HG02870 (cell line): ENCODE data around the gene MSANTD2.
A peak's percentile ranks its signal among the peaks of the same experiment; 100 is the strongest.

Source experiments
- ATAC-seq: cut with Tn5 transposase; IDR thresholded peaks from one replicate; pipeline ENCODE4 v1.9.1; 2021; ENCODE audit warnings: mild to moderate bottlenecking, moderate library complexity; ENCODE audit not compliant: unreplicated experiment

MSANTD2 gene

DNA sequence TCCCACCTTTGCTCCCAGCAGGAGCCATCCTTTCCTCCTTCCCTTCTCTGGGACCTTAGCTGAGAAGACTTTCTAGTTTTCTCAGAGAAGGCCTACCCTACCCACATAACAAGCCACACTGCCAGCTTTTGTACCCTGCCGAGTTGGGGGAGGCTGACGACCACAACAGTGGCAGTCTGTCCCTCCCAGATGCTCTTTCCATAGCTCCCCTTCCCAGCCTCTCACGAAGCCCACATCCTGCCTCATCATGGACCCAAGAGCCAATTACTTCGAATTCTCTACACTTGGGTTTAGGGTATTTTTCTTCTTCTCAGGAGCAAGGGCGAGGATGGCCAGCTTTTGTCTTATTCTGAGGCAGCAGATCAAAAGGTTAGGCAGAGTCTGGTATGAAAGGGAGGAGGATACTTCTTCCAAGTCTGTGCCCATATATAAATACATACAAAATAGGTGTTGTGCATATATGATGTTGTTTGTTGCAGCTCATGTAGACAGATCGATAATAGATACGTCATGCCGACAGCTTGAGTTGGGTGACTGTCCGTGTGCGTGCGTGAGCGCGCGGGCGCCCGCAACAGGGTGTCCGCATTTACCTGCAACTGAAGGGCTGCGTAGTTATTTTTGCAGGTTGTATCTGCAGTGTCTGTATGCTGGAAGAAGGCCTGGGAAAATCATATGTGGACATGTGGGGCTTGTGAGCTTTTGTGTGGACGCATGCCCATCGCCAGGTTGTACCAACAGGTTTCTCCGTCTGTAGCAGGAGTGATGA, 61.3 kb downstream of the MSANTD2 start:
- ATAC-seq, result no peak

DNA sequence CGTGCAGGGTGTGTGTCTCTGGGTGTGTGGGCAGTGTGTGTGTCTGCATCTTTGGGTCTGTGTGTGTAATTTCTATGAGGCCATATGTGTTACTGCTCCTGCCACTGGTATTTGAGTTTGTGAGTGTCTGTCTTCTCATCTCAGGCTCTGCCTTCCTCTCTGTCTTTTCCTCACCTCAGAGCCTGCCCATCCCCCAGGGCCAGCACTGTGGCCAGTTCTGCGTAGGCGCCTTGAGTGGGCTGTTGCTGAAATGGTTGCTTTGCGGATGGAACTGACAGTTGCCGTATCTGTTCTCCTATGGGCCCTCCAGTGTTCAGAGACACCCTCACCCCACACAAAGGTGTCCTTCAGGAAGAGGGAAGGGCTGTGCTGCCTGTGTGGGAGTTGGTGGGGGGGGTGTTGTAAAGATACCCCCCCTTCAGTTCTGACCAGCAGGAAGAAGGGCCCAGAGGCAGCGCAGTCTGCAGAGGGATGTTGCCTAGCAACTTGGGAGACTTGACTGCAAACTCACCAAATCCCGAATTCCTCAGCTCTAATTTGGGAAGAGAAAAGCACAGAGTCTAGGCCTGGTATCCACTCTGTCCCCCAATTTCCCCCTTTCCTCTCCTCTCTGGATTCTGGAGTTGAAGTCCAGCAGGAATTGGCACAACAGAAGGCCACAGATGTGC, 62.4 kb downstream of the MSANTD2 start:
- no peak for ATAC-seq

DNA sequence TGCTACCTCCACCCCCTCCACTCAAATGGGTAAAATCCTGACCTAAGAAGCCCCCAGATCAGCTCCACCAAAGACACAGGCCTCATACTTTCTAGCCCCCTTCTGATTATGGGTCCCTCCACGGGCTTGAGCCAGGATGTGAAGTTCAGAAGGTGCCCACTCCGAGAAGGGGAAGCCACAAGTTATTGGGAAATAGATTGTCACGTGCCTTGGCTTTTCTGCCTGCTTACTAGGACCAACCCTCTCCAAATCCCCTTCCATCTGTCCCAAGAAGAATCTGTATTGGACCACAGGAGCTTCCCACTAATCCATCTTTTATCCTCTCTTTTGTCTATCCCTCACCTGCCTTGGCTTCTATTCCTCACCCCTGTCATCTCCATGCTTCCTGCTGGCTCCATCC, 63.5 kb downstream of the MSANTD2 start:
- no peak for ATAC-seq

DNA sequence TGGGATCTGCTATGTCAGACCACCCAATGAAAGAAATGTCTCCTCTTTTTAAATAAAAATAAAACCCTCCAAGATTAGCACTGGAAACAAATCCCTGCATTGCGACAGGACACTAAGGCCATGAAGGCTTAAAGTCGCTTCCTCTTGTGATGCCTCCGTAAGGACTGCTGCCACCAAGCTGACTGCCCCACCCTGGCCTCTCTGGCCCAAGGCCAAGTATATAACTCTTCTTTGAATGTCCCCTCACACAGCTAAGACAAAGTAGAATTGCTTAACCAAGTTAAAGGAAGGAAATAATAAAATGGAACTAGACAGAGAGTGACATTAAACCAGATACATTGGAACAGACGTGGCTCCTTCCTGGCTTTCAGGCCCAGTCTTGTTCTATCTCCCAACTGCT, 68.0 kb downstream of the MSANTD2 start:
- no peak for ATAC-seq

DNA sequence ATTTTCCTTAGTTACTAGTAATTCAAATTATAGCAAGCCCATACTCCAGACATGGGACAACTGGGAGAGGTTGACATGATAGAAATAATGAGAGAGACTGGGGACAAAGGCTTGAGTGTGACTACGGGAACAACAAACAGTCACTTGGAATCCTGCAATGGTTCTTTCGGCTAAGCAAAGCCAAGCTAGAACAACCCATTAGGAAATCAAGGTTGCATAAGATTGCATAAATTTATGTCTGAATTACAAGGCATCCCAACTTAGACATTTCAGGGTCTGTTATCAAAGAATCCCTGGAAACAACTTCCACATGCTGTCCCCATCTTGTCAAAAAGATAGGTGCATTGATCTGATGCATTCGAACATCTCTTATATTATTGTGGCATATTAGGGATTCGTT, 70.6 kb downstream of the MSANTD2 start:
- ATAC-seq, result no peak

DNA sequence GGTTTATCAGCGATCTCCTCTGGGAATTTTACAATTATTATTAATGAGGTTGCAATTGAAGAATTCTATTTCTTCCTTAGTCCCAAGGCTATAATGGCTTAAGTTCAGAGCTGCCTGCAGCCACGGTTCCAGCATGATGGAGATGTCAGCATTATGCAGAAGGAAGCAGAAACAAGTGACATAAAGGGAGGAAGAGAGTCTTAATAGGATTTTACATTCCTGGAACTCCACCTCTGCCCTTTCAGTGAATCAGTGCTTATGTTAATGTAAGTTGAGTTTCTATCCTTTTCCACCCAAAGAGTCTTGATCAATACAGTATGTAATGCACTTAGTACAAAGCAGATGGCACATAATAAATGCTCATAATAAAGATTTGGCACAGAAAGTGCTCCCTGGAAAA, 72.1 kb downstream of the MSANTD2 start:
- ATAC-seq, result no peak

DNA sequence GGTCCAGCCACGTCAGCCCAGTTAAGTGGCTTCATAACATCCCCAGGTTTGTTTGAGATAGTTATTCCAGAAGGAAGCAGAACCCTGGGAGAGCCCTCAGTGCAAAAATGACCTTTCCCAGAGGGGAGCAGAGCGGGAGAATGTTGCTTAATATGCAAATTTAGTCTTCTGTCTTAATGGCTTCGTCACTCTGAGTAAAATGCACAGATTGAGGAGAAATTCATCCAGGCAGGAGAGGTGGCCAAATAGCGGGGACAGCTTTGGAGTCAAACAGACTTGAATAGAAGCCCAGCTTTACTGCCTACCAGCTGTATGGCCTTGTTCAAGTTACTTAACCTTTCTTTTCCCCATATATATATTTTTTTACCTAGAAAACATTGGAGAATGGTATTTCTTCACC, 72.7 kb downstream of the MSANTD2 start:
- ATAC-seq, result no peak

DNA sequence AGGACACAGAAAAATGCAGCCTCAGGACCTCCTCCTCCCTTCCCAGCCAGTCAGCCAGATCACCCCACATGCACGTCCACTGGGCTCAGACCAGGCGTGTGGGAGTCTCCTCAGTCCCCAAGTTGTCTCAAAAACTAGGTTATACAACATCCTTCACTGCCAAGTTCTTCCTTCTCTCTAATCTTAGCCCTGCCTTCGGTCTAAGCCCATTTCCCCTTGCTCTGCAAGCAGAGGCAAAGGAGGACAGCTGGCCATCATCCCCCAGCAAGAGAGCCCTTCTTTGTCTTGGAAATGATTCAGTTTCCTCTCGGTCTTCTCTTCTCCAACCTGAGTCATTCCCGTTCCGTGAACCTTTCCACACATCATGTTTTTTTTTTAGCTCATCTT, 74.5 kb downstream of the MSANTD2 start:
- no peak for ATAC-seq

DNA sequence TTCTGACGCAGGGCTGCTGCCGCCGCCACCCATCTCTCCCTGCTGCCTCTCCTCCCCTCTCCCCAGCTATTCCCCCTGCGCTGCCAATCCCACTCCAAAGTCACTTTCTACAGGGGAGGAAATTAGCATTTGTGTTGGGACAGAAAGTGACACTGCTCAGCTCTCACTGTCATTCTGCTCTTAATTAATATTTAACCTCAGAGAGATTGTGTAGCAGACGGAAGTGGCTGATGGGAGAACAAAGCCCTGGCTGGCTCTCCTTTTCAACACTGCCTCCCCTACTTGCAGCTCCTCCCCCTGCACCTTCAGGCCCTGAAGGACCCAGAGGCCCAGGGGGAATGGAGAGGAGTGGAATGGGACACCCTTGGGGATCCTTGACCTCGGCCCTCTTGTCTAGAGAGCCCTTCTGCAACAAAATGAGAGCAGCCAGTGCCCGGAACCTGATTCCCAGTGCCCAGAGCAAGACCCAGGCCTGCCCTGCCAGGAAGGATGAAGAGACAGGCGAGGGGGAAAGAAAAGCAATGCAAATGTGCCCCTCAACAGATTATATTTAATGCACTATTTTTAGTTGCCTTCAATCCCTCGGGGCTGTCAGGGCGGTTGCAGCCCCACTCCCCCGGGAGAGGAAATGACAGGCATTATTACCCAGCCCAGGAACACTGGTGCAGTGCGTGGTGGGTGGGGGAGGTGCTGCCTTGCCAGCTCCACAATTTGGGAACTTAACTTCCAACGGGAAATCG, 75.1 kb downstream of the MSANTD2 start:
- peak; percentile 78 for ATAC-seq

DNA sequence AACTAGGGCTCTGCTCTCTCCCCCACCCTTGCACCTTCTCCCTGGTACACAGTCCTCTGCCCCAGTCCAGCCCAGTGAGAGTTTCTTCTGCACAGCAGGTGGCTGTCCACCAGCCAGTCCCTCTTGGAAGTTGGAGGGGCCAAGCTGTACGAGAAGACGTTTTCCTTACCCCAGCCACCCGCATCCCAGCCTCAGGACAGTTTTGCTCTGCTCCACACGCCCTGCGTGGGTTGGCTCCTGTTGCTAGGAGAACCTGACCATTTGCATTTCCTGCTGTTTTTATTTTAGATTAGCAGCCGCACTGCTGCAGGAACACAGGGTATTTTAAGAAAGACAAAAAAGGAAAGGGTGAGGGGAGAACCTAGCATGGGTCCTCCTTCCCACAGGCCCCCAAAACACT, 78.0 kb downstream of the MSANTD2 start:
- no peak for ATAC-seq

DNA sequence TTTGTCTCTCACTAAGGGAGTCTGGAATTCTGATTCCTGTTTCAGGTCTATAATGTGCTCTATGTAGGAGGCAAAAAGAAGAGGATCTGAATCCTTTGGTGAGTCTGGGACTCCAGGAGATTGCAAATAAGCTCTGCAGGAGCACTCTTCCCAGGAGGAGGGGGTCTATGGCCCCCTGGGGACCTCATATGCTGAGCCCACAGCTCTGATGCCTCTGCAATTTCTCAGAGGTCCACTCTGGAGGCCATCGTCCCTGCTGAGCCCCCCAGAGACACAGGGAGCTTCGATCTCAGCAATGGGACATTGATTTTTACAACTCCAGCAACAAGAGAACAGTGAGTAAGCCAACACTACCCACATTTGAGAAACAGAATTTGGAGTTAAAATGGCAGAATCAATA, 80.7 kb downstream of the MSANTD2 start:
- no peak for ATAC-seq

DNA sequence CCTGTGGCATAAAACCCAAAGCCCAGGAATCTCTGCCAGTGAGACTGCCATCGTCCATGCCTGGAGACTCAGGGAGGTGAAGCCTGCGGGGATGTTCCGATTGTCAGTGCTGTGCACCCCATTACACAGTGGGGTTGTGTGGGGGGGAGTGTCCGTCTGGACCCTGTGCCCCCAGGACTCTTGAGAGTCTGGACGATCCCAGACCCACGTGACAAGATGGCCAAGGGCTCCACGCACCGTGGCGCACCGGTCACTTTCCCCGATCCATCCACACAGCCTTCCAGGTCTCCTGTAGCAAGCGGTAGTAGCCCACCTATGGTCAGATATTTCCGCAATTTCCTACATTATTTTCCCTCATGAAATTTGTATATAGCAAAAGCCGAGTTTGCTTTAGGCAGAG, 81.4 kb downstream of the MSANTD2 start:
- ATAC-seq, result no peak

DNA sequence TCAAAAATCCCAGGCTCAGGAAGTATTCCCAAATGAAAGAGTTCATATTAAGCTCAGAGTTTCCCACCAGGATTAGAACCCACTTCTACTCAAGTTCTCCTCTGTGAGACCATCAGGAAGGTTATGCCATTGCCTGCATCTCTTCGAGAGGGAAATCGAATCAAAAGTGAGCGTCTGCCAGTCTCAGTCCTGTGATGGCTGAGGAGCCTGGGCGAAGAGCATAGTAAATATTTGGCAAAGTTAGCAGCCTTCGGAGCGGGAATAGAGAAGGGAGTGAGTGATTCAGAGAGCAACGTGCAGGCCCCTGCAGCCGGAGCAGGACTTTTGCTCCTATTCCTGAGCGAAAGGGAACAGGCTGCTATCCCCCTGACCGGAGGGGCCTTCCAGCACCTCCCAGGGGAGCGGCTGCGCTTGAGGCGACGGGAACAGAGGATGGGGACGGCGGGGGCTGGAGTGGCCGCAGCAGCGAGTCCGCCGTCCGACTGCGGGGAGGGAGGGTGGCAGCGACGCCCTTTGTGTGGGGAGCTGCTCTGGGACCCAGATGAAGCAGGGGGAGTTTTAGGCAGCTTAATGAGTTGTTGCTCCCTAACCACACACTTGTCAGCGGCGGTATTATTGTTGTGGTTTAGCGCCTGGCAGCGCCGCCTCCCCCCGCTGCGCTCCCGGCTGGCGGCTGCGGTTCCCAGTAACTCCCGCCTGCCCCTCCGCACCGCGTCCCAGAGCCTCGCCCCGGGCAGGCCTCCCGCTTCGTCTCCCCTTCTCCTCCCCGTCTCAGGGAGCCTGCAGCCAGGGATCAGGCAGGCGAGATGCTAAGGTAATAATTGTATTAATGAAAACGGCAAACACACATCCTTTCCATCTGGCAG, 82.2 kb downstream of the MSANTD2 start:
- ATAC-seq, result no peak

DNA sequence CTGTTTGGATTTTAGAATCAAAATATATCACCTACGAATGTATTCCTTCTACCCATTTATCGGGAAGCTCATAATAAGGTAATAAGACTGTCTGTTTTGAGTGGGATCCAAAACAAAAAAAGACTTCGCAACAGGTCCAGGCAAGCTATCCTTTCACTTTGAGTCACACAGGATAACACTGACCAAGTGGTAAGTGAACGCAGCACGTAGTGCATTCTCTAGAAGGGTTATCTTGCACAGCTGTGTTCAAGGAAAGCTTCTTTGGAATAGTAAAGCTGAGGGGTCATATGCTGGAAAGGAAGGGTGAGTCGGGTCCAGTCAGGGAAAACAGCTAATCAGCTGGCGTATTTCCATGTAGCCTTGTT, 82.8 kb downstream of the MSANTD2 start:
- peak; percentile 60 for ATAC-seq

DNA sequence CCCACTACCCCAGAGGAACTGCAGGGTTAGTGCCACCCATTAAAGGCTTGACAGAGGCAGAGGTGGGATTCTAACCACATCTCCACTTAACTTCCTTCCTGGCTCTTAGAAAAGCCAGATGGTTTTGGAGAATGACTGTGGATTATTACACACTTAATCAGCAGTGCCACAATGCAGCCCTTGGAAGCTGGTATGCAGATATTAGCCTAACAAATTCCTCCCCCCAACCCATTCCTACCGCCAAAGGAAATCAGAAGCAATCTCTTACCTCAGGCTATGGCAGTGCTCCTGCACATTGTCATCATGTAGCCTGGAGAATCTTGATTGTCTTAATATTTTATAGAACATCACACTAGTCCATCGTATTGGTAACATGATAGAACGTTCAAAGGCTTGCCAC, 83.6 kb downstream of the MSANTD2 start:
- no peak for ATAC-seq
